Measurements from ENCODE around the gene UGT1A10.

DNA sequence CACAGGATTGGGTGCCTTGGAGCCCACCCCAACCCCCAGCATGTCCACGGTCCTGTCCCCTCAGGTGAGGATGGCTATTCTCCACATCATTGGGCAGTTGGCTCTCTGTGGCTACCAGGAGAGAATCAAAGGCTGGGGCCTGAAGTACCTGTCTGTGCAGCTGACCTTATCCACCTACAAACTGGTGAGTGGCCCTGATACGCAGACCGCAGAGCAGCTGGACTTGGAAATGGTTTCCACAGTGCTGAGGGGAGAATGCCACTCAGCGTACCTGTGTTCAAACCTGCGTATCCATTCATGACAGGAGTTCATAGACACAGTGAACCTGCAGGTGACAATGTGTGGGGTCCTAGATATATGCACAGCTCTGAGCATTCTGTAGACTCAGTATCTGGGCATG lies 163.5 kb downstream of the UGT1A10 start:
- TF ChIP-seq, protein P1, sequence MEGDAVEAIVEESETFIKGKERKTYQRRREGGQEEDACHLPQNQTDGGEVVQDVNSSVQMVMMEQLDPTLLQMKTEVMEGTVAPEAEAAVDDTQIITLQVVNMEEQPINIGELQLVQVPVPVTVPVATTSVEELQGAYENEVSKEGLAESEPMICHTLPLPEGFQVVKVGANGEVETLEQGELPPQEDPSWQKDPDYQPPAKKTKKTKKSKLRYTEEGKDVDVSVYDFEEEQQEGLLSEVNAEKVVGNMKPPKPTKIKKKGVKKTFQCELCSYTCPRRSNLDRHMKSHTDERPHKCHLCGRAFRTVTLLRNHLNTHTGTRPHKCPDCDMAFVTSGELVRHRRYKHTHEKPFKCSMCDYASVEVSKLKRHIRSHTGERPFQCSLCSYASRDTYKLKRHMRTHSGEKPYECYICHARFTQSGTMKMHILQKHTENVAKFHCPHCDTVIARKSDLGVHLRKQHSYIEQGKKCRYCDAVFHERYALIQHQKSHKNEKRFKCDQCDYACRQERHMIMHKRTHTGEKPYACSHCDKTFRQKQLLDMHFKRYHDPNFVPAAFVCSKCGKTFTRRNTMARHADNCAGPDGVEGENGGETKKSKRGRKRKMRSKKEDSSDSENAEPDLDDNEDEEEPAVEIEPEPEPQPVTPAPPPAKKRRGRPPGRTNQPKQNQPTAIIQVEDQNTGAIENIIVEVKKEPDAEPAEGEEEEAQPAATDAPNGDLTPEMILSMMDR (IDR thresholded peaks at IDR 0.05), result no peak
- no peak for TF ChIP-seq POLR2A (IDR thresholded peaks at IDR 0.05)
